Astrocyte of the cerebellum (primary cell): ENCODE data around the gene THRA.

Source experiments
- DNase-seq: peaks from one replicate; pipeline ENCODE4 v3.0.0-alpha.2; 2011; ENCODE audit warnings: low read depth
- H3K4me3 ChIP-seq: 2 replicates; pipeline ENCODE4 v1.5.1; 2011; ENCODE audit warnings: mild to moderate bottlenecking, low read depth, low read length, moderate library complexity
- in situ Hi-C: cut with HindIII; loops from 2 replicates; pipeline ENCODE4 v1.10.0; 2017; ENCODE audit warnings: low sequenced_read_pairs
- TF ChIP-seq, protein P1 (sequence below): IDR thresholded peaks from 2 replicates; pipeline ENCODE4 v1.5.1; 2012; ENCODE audit warnings: low read length, low read depth, moderate library complexity, mild to moderate bottlenecking; ENCODE audit errors: missing control alignments

THRA gene

DNA sequence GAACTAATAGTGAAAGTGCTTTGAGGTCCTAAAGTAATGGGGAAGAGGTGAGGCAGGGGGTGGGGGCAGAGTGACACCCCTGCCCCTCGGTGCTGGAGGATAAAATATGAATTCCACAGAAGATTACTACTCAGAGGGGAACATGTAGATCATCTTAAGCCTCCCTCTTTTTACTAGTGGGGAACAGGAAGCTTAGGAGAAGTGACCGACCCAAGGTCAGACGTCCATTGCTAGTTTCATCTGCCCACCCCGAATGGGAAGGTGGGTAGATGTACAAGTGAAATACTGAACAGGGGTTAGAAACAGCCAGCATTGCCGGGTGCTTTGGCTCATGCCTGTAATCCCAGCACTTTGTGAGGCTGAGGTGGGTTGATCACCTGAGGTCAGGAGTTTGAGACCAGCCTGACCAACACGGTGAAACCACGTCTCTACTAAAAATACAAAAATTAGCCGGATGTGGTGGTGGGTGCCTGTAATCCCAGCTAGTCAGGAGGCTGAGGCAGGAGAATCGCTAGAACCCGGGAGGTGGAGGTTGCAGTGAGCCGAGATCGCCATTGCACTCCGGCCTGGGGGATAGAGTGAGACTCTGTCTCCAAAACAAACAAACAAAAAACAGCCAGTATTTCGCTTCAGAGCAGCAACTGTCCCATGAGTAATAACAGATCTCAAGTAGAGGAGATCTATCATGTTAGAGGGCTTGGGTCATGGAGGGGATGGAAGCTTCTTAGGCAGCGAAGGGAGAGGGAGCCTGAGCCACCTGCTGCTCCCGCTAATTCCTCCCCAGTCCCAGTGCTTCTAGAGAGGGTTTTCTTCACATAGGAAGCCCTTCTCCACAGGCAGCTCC lies 38.8 kb downstream of the THRA start:
- TF ChIP-seq, protein P1, sequence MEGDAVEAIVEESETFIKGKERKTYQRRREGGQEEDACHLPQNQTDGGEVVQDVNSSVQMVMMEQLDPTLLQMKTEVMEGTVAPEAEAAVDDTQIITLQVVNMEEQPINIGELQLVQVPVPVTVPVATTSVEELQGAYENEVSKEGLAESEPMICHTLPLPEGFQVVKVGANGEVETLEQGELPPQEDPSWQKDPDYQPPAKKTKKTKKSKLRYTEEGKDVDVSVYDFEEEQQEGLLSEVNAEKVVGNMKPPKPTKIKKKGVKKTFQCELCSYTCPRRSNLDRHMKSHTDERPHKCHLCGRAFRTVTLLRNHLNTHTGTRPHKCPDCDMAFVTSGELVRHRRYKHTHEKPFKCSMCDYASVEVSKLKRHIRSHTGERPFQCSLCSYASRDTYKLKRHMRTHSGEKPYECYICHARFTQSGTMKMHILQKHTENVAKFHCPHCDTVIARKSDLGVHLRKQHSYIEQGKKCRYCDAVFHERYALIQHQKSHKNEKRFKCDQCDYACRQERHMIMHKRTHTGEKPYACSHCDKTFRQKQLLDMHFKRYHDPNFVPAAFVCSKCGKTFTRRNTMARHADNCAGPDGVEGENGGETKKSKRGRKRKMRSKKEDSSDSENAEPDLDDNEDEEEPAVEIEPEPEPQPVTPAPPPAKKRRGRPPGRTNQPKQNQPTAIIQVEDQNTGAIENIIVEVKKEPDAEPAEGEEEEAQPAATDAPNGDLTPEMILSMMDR, result no peak
- no peak for DNase-seq
- in situ Hi-C loops, result loop anchor here (5.0 kb wide), 1 partner anchor 91 kb away; no protein-coding TSS in a partner anchor
- H3K4me3 ChIP-seq, result no peak overlapping the region

DNA sequence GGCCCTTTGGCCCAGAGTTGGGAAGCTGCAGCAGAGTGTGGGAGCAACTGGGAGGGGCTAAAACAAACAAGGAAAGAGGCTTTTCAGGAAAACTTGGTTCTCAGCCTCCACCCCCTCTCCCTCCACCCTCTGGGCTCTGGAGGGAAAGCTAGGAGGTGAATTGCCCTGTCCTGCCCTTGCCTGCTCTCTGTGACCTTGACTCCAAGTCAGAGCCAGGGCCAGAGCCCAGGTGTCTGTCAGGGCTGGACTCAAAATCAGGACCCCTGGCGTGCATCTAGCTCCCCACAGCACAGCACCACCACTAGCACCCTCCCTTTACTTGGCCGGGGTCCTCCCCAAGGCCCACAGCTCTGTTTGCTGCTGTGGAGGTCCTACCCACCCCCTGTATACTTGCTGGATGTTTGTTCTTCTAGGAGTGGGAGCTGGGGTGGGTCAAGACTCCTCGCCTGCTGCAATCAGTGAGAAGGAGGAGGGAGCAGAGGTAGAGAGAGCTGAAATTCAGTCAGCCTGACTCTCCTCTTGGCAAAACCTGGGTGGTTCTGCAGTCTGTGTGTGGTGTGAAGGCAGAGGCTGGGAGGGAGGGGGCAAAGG lies 40.4 kb downstream of the THRA start:
- in situ Hi-C loops, result loop anchor here (5.0 kb wide), 1 partner anchor 89 kb away; no protein-coding TSS in a partner anchor
- no peak overlapping the region for H3K4me3 ChIP-seq
- TF ChIP-seq, protein P1, result no peak
- DNase-seq, result no peak

DNA sequence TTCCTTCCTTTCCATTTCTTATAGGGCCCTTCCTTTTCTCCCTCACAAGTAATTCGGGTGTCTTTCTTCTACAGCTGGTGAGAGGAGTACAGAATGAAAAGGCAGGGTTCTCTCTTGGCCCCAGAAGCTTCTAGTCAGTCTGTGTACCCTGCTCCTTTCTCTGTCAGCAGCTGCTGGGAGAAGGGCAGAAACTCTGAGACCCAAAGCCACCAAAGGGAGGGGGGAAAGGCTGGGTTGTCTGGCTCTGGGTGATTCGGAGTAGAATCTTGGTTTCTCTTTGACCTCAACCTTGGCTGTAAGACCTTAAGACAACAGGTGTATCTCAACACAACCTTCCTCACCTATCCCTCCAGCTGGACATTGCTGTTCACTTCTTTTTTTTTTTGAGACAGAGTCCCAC lies 40.9 kb downstream of the THRA start:
- no peak overlapping the region for H3K4me3 ChIP-seq
- no peak for DNase-seq
- TF ChIP-seq, protein P1, result no peak
- in situ Hi-C loops, result loop anchor here (5.0 kb wide), 1 partner anchor 89 kb away; no protein-coding TSS in a partner anchor

DNA sequence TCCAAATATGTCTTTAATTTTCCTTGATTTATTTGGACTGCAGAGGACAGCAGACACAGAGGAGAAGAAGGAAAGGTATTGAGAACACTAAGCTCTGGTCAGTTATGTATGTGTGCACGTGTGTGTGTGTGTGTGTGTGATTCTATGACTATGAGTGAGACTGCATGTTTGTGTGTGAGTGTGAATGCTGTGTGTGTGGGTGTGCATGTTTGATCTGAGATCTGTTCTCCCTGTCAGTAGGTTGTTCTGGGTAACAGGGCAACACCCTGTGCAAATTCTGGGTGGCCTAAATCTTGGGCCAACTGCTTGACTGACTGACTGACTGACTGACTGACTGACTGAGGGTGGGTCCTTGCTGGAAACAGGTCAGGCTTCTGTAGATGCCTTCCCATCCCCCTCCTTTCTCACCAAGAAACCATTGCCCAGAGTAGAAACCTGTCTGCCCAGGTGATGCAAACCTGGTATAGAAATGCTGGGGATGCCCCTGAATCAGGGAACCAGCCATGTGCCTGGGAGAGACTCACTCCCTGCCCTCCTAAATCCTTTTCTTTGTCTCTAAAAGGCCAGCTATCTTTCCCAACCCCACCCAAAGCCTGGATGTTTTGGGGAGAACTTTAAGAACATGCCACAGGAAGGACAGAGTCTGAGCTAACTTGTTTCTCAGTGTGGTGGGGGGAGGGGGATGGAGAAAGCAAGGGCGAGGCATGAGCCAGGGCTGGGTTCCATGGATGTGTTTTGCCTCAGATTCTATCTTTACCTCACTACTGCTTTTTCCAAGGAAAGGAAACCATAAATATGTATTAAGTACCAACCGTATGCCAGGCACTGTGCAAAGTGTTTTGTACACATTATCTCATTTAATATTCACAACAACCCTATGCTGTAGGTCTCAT lies 42.1 kb downstream of the THRA start:
- in situ Hi-C loops, result loop anchor here (5.0 kb wide), 1 partner anchor 87 kb away; no protein-coding TSS in a partner anchor
- TF ChIP-seq, protein P1, result no peak
- no peak overlapping the region for H3K4me3 ChIP-seq
- no peak for DNase-seq

DNA sequence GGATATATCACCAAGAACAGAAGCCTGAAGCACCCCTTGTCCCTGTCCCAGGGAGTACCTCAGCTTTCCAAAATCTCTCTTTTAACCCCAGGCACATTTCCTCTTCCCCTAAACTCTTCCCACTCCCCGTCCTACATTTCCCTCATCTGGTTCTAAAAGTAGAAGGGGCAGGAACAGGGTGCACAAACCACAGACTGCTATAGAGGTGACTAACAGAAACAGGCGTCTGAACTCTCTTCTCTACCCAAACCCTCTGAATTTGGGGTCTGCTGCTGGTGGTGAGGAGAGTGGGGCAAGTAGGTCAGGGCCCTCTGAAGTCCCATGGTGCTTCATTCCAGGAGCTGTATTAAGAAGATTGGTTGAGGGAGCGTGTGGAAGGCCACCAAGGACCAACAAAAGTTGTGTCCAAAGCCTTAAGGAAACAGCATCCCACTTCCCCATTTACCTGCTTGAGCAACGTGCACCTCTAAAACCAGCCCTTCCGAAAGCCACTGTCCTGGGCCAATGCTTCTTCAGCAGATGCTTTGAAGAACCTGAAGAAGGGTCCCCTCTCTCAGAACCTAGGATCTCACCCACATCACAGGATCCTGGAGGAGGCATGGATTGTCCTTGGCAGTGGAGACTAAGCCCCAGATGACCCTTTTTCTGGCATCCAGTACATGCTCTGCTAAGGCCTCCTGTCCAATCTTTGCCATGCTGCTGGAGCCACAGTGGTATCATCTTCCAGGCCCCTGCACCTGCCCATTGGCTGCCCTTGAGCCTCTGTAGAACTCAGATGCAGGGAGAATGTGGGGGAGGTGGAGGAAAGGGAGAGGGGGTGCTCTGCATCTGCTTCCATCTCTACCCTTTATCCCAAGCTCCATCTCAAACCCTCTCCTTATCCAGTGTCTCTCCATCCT lies 43.3 kb downstream of the THRA start:
- H3K4me3 ChIP-seq, result no peak overlapping the region
- TF ChIP-seq, protein P1, result no peak
- in situ Hi-C loops, result no loop called here
- no peak for DNase-seq
